PC-9 (cell line): ENCODE measurements around the gene LSM6. TPM values are rescaled to one million over a fixed set of nuclear protein-coding genes. Genes with fewer than 3 reads are reported as not detected.

Source experiments
- BruUV-seq: library from RNA; stranded (reverse); fragments of 400-500 nt; replicated peaks from 2 replicates; lab custom pipeline; 2021; lab: Mats Ljungman, UMichigan
- CTCF ChIA-PET: fragments of 300-600 bp; sonication (Branson Sonifier 250); formaldehyde crosslinking; loops from one replicate; lab custom pipeline; 2022; ENCODE audit warnings: antibody characterized with exemption; lab: Charles Lee
- POLR2A ChIA-PET: fragments of 300-600 bp; sonication (Branson Sonifier 250); formaldehyde crosslinking; loops from one replicate; lab custom pipeline; 2022; ENCODE audit warnings: antibody characterized with exemption; ENCODE audit not compliant: unreplicated experiment; lab: Charles Lee
- DNase-seq, 2 experiments: peaks; one replicate each; pipeline versions ENCODE4 v3.0.0 to v3.0.0-alpha.2; 2015 to 2022; ENCODE audit warnings: mixed read lengths in 1 of 2
- H2AFZ ChIP-seq: fragments of 200-600 bp; sonication (generic); 2 replicates; pipeline ENCODE4 v1.8.1; 2017; ENCODE audit warnings: antibody characterized with exemption
- H3F3A ChIP-seq: fragments of 200-600 bp; sonication (generic); 2 replicates; pipeline ENCODE4 v1.8.1; 2017; ENCODE audit warnings: antibody characterized with exemption, mild to moderate bottlenecking, low read depth; ENCODE audit not compliant: insufficient read depth
- H3K27ac ChIP-seq: fragments of 200-600 bp; sonication (generic); 2 replicates; pipeline ENCODE4 v1.6.1; 2016; ENCODE audit warnings: mixed run types
- H3K27me3 ChIP-seq: fragments of 200-600 bp; sonication (generic); 2 replicates; pipeline ENCODE4 v1.6.1; 2016; ENCODE audit warnings: low read depth, mixed run types; ENCODE audit not compliant: insufficient read depth
- H3K36me3 ChIP-seq: fragments of 200-600 bp; sonication (generic); 2 replicates; pipeline ENCODE4 v1.6.1; 2016; ENCODE audit warnings: low read depth, mixed run types
- H3K4me1 ChIP-seq: fragments of 200-600 bp; sonication (generic); replicated peaks from 2 replicates; pipeline ENCODE4 v1.6.1; 2016; ENCODE audit warnings: mixed run types; ENCODE audit not compliant: insufficient read depth
- H3K4me2 ChIP-seq: fragments of 200-600 bp; sonication (generic); 2 replicates; pipeline ENCODE4 v1.6.1; 2017; ENCODE audit warnings: mixed run types
- H3K4me3 ChIP-seq: fragments of 200-600 bp; sonication (generic); 2 replicates; pipeline ENCODE4 v1.6.1; 2016; ENCODE audit warnings: mixed run types
- H3K79me2 ChIP-seq: fragments of 200-600 bp; sonication (generic); 2 replicates; pipeline ENCODE4 v1.6.1; 2017; ENCODE audit warnings: low read depth, mixed run types
- H3K9me2 ChIP-seq: fragments of 200-600 bp; sonication (generic); 2 replicates; pipeline ENCODE4 v1.8.1; 2017; ENCODE audit warnings: mild to moderate bottlenecking; ENCODE audit not compliant: insufficient read depth
- H3K9me3 ChIP-seq: fragments of 200-600 bp; sonication (generic); 2 replicates; pipeline ENCODE4 v1.8.1; 2016; ENCODE audit warnings: low read depth; ENCODE audit not compliant: insufficient read depth
- H4K20me1 ChIP-seq: fragments of 200-600 bp; sonication (generic); 2 replicates; pipeline ENCODE4 v1.8.1; 2017; ENCODE audit not compliant: insufficient read depth
- EZH2 ChIP-seq: fragments of 200-600 bp; sonication (generic); IDR thresholded peaks from 2 replicates; pipeline ENCODE4 v1.8.0; 2017; ENCODE audit warnings: antibody characterized with exemption, low read depth
- intact Hi-C: fragments of 100-400 bp; cut with micrococcal nuclease; formaldehyde crosslinking; loops from one replicate; pipeline ENCODE4 v1.10.0; 2022; ENCODE audit not compliant: unreplicated experiment
- total RNA-seq: library from RNA; stranded (reverse); gene quantifications from 2 replicates; pipeline ENCODE4 v1.2.3, GENCODE V29; 2021
- TF ChIP-seq, protein P1 (sequence below): fragments of 200-600 bp; sonication (generic); conservative IDR thresholded peaks from 2 replicates; pipeline ENCODE4 v1.6.1; 2017; ENCODE audit warnings: mixed run types, antibody characterized with exemption, mild to moderate bottlenecking, moderate library complexity

The LSM6 gene
- total RNA-seq, 1 experiment from 2014 or later: 45.6 TPM

DNA sequence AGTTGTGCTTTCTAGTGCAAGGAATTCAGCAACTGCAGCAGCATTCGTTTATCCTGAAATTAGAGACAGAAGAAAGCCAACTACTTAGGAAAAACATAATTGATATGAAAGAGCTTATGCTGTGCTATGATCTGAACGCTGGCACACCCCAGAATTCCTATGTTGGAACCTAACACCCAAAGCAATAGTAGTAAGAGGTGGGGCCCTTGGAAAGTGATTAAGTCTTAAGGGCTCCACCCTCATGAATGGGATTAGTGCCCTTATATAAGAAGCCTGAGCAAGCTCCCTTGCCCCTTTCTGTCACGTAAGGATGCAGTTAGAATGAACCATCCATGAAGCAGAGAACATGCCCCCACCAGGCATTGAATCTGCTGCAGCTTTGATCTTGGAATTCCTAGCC lies 5.4 kb upstream of the LSM6 start:
- ChIA-PET CTCF (no interaction called here), POLR2A (no interaction called here)
- Histone ChIP-seq H3K4me1 (0 out of 2 replicates have a peak, but pooled peaks cover 5% of the 10 kb centered on the region), H3K4me3 (no peak overlapping the region), H3K27ac (no peak overlapping the region), H3K36me3 (no peaks in the 10 kb centered on the region), H4K20me1 (no peaks in the 10 kb centered on the region), H2AFZ (no peak overlapping the region), H3K27me3 (no peaks in the 10 kb centered on the region), H3K79me2 (no peaks in the 10 kb centered on the region), H3K4me2 (no peak overlapping the region), H3F3A (peaks cover 4% of the 10 kb centered on the region; the same call in 1 of the 2 replicates), H3K9me3 (no peaks in the 10 kb centered on the region), H3K9me2 (no peaks in the 10 kb centered on the region)
- no peak for DNase-seq
- no TSS peak for BruUV-seq
- no peak for TF ChIP-seq EZH2
- TF ChIP-seq, protein P1, sequence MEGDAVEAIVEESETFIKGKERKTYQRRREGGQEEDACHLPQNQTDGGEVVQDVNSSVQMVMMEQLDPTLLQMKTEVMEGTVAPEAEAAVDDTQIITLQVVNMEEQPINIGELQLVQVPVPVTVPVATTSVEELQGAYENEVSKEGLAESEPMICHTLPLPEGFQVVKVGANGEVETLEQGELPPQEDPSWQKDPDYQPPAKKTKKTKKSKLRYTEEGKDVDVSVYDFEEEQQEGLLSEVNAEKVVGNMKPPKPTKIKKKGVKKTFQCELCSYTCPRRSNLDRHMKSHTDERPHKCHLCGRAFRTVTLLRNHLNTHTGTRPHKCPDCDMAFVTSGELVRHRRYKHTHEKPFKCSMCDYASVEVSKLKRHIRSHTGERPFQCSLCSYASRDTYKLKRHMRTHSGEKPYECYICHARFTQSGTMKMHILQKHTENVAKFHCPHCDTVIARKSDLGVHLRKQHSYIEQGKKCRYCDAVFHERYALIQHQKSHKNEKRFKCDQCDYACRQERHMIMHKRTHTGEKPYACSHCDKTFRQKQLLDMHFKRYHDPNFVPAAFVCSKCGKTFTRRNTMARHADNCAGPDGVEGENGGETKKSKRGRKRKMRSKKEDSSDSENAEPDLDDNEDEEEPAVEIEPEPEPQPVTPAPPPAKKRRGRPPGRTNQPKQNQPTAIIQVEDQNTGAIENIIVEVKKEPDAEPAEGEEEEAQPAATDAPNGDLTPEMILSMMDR: no peak
- intact Hi-C loops: no loop called here

DNA sequence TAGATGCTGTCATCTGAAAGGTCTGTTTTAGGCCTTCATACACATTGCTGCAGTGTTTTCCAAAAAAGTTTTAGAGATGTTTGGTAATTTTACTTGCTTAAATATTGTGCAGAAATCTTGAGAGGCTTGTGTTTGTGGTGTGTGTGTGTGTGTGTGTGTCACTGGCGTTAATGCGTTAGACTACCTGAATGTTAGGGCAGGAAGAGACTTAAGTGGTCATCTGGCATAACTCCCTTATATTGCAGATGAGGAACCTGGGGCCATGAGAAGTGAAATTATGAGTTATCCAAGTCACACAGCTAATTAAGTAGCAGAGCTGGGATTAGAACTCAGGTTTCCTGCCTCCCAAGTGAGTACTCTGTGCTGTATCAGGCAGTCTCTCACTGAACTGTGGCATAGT lies 1.4 kb downstream of the LSM6 start:
- POLR2A ChIA-PET: interaction anchor here (0.6 kb wide), 1 partner anchor 9 kb away, joined by 3 read pairs; no protein-coding TSS in a partner anchor
- peaks cover 12% of the 10 kb centered on the region for H3K4me1 ChIP-seq
- peak overlapping the region; percentile 85 for H3K4me2 ChIP-seq
- H3K36me3 ChIP-seq: no peaks in the 10 kb centered on the region
- H3K27ac ChIP-seq: no peak overlapping the region
- no peak for DNase-seq
- no peak overlapping the region for H2AFZ ChIP-seq
- CTCF ChIA-PET: no interaction called here
- no peaks in the 10 kb centered on the region for H3K27me3 ChIP-seq
- intact Hi-C loops: loop anchor here (5.0 kb wide), 1 partner anchor 445 kb away; no protein-coding TSS in a partner anchor
- H3K4me3 ChIP-seq: peak overlapping the region; percentile 91; the same call in 1 of the 2 replicates
- no peaks in the 10 kb centered on the region for H4K20me1 ChIP-seq
- H3F3A ChIP-seq: no peaks in the 10 kb centered on the region
- no peaks in the 10 kb centered on the region for H3K9me3 ChIP-seq
- no TSS peak for BruUV-seq
- TF ChIP-seq EZH2: no peak
- TF ChIP-seq, protein P1: no peak
- H3K9me2 ChIP-seq: no peaks in the 10 kb centered on the region
- H3K79me2 ChIP-seq: peaks cover 38% of the 10 kb centered on the region

DNA sequence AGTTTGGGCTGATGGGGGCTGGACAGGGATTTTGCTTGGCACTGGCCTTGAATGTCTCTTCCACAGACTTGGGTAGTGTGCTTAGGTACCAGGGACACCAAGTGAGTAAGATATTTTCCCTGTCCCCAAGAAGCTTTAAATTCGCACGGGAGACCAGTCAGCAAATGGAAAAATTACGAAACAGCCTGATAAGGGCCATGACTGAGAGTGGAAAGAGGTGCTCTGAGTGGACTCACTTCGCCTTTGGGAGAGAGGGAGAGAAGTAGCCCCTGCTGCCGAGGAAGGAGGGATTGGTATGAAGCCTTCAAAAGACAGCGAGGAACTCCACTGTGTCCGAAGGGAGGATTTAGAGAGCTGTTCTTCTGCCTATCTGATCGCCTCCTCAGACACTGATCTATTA lies 2.6 kb downstream of the LSM6 start:
- intact Hi-C loops: loop anchor here (5.0 kb wide), 1 partner anchor 446 kb away; no protein-coding TSS in a partner anchor
- Histone ChIP-seq H3K4me2 (no peak overlapping the region), H2AFZ (no peak overlapping the region), H3K36me3 (no peaks in the 10 kb centered on the region), H4K20me1 (no peaks in the 10 kb centered on the region), H3F3A (no peaks in the 10 kb centered on the region), H3K27ac (no peak overlapping the region), H3K4me3 (no peak overlapping the region), H3K9me3 (no peaks in the 10 kb centered on the region), H3K4me1 (peaks cover 12% of the 10 kb centered on the region), H3K27me3 (no peaks in the 10 kb centered on the region), H3K79me2 (peaks cover 38% of the 10 kb centered on the region), H3K9me2 (no peaks in the 10 kb centered on the region)
- TF ChIP-seq, protein P1: no peak
- no peak for TF ChIP-seq EZH2
- no peak for DNase-seq
- ChIA-PET CTCF (no interaction called here), POLR2A (no interaction called here)
- BruUV-seq: no TSS peak
